Right renal pelvis (tissue), 4 donors: ENCODE measurements around the gene CDHR5. TPM values are rescaled to one million over a fixed set of nuclear protein-coding genes. Genes with fewer than 3 reads are reported as not detected.

Experiments used
- DNase-seq, 4 donors: peaks; one replicate each; pipeline ENCODE4 v3.0.0-alpha.2; 2013; ENCODE audit warnings: low read depth in 4 of 4, low spot score in 3 of 4, missing footprints in 1 of 4
- polyA plus RNA-seq, 4 donors: library from polyadenylated mRNA; unstranded; fragments of 120-200 nt; gene quantifications; one replicate each; pipeline ENCODE4 v1.2.1, GENCODE V29; 2013; ENCODE audit not compliant: insufficient read length in 4 of 4

CDHR5 gene
- polyA plus RNA-seq, 4 donors = 31.8 to 49.2 (median 42.9) TPM

DNA sequence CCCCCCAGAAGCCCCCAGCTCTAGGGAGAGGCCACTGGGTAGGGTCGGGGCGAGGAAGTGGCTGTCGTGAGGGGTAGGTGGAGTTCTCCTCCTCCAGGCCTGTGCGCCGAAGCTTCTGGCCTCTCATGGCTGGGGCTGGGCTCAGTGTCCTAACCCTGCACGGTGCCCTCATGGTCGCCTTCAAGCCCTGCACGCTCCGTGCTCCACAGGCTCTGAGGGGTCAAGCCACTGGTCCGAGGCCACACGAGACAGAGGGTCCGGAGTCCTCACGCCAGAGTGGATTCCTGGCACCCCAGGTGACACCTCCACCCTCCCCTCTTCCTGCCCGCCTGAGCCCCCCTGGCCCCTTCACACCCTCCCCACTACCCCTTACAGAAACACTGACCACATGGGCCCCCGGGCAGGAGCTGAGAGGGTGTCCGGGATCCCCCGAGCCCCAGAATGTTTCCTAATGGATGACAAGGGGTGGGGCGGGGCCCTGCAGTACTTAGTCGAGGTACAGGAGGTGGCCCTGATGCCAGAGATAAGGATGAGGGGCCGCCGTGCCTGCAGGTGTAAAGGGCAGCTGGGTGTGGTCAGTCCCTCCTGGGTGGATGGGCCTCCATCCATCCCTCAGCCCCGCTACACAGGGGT, 997 bp upstream of the CDHR5 start:
- no peak for DNase-seq

DNA sequence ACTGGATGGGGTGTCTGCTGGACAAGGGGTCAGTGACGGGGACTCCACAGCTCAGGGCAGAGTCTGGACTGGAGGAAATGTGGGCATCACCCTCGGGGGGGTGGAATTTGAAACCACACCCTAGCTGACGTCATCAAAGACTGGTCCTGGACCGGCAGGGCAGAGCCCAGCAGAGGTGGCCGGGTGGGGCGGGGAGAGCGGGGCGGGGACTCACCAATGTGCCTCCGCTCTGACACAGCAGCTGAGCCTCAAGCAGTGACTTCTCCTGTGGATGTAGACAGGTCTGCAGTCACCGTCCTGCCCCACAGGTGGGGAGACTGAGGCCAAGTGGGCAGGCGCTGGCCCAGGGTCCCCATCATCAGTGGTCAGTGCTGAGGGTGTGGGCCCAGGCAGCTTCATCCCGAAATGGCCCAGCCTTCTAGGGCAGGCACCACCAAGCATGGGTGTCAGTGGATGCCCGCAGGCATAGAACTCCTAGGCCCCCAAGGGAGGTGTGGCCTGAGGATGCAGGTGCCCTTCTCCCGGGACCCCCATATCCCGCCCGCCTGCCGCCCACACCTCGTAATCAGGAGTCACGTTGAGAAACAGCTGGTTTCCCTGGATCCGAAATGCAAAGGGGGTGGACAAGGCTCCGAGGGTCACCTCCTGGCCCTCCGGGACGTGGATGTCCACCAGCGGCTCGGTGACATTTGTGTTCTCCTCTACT, 603 bp downstream of the CDHR5 start:
- DNase-seq = no peak

DNA sequence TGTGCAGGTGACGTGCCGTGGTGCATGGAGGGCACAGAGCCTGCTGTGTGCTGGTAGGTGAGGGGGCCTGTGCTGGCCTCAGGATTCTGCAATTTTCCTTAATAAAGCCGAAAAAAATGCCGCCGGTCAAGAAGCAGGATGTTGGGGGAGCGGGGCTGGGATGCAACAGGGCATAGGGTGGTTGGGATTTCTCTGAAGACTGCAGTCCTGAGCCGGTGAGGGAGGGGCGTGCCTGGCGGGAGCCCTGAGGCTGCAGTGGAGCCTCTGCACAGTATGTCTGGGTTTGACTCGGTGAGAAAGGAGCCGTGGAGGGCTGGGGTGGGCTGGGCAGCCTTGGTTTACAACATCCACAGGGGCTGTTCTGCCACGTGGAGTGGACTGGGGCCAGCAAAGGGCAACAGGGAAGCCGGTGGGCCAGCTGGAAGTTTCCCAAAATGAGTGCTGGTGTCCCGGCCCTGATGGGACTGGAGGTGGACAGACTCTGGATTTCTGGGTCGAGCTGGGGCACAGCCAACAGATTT, 1.3 kb downstream of the CDHR5 start:
- no peak for DNase-seq

DNA sequence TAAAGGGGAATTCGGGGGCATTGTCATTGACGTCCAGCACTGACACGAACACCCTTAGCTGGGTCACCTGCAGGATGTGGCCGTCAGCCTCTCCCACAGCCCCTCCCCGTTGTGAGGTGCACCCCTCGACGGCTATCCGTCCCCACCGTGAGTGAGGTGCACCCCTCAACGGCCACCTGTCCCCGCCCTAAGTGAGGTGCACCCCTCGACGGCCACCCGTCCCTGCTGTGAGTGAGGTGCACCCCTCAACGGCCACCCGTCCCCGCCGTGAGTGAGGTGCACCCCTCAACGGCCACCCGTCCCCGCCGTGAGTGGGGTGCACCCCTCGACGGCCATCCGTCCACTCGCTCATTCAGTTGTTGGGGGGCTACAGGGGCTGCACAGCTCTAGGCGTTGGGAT, 2.9 kb downstream of the CDHR5 start:
- no peak for DNase-seq

DNA sequence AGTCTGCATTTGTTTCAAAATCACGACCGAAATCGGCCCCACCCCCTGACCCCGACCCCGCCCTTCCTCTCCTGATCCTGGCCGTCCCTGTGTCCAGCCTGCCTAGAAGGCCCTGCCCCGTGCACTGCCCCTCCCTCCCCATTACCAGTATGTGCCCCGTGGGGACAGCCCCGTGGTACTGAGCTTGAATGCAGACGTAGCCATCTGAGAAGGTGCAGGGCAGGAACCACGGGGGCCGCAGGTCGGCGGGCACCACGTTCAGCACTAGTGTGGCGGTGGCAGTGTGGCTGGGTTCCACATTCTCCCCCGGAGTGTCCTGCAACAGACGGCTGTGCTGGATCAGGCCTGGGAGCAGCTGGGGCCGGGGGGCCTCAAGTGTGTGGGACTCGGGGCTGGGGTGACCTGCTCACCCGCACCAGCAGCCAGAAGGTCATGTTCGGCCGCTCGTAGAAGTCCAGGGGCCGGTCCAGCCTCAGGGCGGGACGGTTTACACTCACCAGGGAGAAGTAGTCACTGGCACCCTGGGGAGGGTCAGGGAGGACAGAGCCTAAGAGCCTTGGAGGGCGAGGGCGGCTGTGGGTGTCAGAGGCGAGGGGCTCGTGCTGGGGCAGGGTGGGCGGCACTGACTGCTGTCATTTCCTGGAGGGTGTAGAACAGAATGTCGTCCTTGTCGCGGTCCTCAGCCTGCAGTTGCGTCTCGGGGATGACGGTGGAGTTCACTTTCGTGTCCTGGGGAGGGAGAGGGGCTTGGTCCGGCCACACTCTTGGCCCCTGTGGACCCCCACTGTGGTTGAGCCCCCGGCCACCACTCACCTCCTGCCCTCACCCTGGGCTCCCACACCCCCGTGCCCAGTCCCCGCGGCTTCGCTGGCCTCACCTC, 3.6 kb downstream of the CDHR5 start:
- DNase-seq = no peak

DNA sequence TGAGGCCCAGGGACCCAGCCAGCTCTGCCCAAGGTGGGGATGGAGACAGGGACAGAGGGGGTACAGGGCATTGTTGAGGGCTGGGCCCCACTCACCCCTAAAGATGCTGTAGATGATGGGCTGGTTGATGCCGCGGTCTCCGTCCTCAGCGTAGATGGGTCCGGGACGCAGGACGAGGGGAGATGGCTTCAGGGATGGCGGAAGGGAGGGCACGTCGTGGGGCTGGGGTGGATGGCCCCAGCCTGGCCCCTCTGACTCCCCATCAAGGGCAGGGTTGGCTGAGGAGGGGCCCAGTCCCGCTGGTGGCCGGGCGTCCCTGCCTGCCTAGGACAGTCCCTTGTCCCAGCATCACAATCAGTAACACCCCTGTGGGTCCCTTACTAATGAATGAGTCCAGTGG, 4.6 kb downstream of the CDHR5 start:
- no peak for DNase-seq

DNA sequence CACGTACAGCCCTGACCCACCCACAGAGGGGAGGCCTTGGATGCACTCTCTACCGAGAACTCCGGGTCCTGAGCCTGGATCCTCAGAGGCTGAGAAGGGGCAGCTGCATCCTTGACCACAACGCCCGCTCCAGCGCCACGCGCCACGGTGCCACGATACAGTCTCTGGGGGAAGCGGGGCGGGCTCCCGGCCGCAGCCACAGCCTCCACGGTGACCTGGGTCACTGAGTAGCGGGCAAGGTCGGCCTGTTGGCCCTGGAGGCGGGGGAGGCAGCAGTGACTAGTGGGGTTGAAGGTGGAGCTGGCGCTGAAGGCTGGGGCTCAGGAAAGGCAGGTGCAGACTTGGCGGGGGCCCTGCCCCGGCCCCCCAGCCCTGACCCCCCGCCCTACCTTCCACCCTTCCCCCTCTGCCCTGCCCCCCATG, 5.1 kb downstream of the CDHR5 start:
- DNase-seq = no peak

DNA sequence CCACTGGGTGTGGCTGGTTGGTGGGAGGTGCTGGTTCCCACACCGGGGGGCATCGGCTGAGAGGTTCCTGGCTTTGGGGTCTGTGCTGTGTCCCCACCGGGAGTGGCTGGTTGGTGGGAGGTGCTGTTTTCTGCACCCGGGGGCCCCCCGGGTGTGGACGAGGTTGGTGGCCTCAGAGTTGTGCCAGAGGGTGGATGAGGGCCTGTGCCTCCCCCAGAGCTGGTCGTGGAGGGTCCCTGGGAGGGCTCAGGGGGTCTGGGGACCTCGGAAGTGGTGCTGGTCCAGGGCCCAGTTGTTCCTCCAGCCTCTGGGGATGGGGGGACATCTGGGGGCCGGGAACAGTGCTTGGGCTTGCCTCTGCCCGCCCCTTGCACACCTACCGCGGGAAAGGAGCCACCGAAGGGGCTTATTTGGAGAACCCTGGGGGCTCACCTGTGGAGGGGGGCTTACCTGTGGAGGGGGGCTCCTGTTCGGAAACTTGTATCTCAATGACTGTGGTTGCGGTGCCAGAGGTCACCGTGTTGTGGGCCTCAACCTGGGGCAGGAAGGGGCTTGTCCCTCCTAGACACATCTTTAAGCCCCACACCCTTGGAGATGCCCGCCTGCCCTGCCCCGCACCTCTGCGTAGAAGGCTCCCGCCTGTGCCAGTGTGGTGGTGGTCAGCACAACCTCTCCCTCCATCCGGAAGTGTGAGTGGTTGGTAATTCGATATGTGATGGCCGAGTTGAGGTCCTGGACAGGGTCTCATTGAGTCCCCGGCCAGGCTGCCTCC, 5.7 kb downstream of the CDHR5 start:
- DNase-seq = no peak

DNA sequence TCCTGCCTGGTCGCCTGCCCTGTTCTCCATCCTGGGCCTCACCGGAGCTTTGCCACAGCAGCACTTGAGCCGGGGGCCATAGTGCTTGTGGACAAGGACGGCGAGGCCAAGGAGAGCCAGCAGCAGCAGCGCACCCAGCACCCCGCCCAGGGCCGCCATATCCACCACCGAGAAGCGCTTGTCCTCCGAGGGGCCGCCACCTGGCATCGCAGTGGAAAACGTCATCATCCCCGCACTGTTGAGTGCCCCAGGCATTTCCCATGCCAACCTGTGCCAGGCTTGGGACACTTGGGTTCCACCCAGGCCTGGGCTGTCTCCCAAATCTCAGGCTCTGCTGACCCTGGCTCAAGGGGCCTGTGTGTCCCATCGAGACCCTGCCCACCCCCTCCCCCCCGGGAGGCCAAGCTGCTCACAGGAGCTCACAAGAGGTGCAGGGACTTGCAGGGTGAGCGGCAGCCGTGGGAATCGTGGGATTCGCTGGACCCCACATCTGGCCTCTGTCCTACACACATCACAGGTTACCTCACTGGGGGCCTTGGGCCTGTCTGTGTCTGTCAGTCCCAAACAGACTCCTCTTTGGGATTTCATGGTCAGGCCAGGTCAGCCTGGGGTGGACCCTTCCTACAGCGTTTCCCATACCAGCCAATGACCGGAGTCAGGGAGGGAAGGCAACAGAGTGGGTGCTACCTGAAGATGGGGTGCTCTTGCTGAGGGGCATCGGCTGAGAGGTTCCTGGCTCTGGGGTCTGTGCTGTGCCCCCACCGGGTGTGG, 6.7 kb downstream of the CDHR5 start:
- no peak for DNase-seq

DNA sequence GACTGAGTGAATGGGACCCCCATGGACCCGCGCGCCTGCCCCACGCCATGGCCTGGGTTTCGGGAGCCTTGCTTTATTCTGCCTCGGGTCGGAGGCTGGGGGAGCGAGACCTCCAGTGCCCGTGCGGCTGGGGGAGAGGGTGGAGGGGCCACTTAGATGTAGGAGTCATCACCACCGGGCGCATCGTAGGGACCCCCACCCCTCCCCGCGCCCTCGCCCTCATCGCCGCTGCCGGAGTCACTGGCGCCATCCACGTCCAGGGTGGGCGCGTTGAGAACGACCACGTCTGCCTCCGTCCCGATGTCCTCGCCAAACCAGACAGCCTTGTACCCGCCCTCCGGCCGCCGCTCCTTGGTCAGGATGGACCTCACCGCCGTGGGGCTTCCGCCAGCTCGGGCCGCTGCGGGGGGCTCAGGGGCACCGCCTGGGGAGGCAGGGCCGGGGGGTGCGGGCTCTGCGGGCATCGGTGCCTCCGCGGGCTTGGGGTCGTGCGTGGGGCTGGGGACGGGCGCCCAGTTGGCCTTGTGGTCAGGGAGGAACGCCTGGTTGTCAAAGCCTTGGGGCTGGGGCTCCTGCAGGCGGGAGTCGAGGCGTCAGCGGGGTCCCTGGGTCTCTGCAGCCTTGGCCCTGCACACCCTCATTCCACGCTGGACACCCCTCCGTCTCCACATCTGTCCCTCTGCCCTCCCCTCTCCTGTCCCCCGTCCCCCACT, 7.4 kb downstream of the CDHR5 start:
- no peak for DNase-seq

DNA sequence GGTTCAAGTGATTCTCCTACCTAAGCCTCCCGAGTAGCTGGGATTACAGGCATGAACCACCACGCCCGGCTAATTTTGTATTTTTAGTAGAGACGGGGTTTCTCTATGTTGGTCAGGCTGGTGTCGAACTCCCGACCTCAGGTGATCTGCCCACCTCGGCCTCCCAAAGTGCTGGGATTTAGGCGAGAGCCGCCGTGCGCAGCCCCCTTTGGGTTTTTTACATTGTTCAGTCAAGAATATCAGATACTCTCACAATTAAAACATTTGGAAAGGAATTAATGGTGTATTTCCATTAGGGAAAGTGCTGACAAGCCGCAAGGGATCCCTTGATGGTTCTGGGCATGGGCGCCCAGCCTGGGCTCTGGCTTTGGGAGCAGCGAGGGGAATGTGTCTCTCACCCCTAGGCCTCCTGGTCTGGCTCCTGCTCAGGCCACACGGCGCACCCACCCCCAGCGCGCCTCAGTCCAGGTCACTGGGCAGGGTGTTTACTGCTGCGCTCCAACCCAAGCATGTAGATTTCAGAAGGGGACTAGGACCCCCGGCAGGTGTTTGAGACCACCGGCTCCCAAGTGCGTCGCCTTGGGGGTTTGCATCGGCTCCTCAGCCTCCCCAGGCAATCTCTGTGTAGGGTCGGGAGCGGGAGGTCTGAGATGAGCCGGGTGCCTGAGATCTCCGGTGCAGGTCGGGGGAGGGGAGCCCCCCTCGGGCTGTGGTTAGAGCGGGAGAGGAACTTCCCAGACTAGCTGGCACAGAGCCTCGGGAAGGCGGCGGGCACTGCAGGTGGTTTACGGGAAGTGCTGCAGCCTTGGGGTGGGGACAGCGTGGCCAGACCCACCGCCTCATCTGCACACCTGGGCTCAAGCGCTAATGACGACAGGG, 8.2 kb downstream of the CDHR5 start:
- no peak for DNase-seq

DNA sequence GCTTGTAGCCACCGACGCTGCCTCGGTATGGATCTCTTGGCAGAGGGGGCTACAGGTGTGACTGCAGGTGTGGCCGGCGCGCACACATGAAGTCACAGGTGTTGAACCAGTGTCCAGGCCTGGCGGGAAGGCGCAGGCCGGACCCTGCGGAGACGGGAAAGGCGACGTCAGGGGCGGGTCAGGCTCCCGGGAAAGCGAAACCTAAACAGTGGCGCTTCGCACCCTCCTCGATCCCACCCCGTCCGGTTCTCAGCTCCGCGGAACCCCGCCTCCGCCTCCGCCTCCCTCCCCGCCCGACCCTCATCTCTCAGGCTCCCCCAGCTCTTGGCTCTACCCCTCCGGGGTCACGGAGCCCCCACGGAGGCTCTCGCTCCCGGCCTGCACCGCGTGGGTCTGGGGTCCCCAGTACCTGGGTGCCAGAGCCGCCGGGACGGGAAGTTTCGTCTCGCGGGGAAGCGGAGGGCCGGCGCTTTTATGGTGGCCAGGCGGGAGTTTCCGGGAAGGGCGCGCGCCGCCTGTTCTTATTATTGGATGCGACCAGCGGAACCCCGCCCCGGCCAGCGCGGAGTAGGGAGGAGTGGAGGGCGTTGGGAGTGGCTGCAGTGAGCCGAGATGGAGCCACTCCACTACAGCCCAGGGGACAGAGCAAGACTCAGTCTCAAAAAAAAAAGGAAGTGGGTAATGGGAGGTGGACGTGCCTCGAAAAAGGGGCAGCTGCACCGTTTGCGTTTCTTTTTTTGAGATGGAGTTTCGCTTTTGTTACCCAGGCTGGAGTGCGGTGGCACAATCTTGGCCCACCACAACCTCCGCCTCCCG, 9.0 kb downstream of the CDHR5 start, which contains the start of gene IRF7:
Gene IRF7, minus strand, starts transcription at position 447 of the 816 bp plus-strand sequence. CDS start 586 bp downstream, outside the sequence.
- DNase-seq = peak; percentile 84 to 85 (median 84)

DNA sequence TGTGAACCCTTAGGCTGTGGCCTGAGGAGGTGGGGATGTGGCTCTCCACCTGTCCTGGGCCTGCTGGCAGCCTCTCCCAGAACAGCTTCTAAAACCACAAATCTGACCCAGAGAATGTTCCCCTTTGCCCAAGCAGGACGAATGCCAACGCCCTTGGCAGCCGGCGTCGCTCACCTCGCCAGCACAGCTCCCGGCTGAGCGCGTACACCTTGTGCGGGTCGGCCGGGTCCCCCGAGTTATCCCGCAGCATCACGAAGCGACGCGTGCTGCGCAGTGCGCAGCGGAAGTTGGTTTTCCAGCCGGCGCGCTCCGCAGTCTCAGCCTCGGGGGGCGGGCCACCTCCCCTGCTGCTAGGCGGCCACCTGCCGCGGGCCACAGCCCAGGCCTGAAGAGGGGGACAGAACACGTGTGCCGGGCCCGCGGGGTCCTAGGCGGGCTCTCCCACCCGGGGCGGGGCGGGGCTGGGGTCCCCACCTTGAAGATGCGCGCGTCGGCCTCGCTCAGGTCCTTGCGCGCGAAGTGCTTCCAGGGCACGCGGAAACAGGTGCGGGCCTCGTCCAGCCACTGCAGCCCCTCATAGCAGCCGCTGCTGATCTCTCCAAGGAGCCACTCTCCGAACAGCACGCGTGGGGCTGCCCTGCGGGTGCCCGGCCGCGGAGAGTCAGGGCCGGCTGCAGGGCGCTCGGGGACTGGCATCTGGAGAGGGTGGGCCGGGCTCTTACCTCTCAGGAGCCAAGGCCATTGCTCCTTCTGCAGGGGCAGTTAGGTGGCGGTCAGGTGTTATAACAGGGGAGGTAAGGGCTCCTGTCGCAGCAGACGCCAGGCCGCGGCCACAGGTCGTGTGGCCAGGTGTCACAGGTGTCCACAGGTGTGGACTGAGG, 9.9 kb downstream of the CDHR5 start:
- no peak for DNase-seq

DNA sequence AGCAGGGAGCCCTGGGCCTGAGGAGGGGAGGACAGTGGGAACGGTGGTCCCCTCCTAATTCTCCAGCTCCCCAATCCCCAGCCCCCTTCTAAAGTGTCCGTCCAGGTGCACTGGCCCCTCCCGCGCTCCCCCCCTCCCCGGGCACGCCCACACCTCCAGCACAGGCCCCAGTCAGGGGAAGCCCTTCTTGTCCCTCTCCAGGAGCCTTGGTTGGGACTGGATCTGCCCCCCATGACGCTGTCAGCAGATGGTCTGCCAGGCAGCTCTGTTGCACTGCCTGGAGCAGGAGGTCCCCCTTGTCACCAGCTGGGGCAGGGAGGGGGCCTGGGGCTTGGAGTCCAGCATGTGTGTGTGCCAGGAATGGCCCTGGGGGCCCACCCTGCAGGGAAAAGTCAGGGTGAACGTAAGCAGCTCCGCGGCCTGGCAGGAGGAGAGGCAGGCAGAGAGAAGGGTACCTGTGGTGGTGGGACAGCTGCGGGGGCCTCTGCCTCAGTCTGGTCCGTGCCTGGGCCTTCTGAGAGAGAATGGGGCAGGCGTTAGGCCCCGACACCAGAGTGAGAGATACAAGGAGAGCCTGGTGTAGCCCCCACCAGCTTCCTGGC, 10.6 kb downstream of the CDHR5 start:
- DNase-seq = no peak

DNA sequence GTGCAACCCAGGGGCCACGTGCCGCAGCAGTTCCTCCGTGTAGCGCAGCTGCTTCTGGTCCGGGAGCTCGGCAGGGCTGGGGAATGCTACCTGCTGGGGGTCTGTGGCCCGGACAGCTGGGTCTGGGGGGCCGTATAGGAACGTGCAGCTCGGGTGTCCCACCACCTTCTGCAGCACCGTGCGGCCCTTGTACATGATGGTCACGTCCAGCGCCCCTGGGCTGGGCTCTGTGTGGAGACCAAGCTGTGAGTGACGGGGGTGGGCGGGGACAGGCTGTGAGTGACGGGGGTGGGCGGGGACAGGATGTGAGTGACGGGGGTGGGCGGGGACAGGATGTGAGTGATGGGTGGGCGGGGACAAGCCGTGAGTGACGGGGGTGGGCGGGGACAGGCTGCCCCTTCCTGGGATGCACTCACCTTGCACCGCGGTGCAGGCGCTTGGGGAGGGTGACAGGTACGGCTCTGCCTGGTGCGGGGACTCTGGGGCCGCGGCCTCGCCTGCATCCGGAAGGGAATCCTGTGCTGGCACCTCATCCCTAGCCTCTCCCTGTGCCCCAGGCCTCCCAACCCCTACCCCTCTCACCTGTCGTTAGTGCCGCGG, 11.3 kb downstream of the CDHR5 start:
- no peak for DNase-seq

DNA sequence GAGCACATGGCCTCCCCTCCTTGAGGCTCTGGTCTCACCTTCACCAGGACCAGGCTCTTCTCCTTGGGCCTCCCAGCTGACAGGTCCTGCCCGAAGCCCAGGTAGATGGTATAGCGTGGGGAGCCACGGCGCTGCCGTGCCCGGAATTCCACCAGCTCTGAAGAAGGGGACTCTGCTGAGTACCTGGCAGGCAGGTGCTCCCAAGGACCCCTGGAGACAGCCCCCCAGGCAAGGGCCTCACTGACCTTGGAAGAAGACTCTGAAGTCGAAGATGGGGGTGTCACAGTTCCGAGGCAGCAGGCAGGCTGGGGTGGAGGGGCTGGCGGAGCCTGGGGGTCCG, 11.8 kb downstream of the CDHR5 start:
- DNase-seq = no peak
